ENCODE results near the gene SYNE2. TPM values are rescaled to one million over a fixed set of nuclear protein-coding genes. Genes with fewer than 3 reads are reported as not detected.

Gene SYNE2
- total and polyA plus RNA-seq, 4 donors = 12.0 to 79.9 (median 19.5) TPM

DNA sequence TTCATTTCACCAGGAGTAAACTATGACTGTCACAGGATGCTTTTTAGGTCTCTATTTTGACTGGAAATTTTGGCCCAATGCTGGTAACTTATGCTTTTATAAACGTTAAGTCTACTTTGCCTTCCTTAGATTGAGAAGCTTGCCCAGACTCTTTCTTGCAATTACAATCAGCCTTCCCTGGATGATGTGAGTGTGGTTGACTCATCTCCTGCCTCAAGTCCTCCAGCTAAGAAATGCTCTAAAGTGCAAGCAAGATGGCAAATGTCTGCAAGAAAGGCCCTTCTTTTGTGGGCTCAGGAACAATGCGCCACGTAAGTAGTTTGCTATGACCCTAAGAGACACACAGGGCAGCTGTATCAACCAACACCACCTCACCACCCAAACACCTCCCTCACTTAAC lies 96.9 kb downstream of the SYNE2 start (continued):
- TF ChIP-seq, protein P1, sequence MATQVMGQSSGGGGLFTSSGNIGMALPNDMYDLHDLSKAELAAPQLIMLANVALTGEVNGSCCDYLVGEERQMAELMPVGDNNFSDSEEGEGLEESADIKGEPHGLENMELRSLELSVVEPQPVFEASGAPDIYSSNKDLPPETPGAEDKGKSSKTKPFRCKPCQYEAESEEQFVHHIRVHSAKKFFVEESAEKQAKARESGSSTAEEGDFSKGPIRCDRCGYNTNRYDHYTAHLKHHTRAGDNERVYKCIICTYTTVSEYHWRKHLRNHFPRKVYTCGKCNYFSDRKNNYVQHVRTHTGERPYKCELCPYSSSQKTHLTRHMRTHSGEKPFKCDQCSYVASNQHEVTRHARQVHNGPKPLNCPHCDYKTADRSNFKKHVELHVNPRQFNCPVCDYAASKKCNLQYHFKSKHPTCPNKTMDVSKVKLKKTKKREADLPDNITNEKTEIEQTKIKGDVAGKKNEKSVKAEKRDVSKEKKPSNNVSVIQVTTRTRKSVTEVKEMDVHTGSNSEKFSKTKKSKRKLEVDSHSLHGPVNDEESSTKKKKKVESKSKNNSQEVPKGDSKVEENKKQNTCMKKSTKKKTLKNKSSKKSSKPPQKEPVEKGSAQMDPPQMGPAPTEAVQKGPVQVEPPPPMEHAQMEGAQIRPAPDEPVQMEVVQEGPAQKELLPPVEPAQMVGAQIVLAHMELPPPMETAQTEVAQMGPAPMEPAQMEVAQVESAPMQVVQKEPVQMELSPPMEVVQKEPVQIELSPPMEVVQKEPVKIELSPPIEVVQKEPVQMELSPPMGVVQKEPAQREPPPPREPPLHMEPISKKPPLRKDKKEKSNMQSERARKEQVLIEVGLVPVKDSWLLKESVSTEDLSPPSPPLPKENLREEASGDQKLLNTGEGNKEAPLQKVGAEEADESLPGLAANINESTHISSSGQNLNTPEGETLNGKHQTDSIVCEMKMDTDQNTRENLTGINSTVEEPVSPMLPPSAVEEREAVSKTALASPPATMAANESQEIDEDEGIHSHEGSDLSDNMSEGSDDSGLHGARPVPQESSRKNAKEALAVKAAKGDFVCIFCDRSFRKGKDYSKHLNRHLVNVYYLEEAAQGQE (IDR thresholded peaks at IDR 0.05) = no peak
- TF ChIP-seq TAF1 (conservative IDR thresholded peaks at IDR 0.05) = no peak
- TF ChIP-seq, protein P2, sequence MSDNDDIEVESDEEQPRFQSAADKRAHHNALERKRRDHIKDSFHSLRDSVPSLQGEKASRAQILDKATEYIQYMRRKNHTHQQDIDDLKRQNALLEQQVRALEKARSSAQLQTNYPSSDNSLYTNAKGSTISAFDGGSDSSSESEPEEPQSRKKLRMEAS (IDR thresholded peaks at IDR 0.05) = no peak

DNA sequence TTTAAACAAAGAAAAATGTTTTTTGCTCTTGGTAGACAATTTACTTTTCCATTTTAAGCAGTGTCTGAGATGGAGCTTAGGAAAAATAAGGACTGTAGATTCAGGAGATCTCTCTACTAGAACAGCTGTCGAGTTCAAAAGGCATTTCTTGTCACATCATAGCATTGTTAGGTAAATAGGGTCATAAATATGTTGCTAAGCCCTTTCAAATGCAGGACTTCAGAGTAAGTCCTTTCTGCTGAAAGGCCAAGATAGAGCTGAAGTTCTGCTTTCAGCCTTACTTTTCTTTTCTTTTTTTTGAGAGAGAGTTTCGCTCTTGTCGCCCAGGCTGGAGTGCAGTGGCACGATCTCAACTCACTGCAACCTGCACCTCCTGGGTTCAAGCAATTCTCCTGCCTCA lies 98.2 kb downstream of the SYNE2 start:
- DNase-seq (ENCODE audit: low spot score) = no peak
- 92% methylated on average over 4 of the region's 4 CpGs for WGBS
- Histone ChIP-seq H3K9ac (ENCODE audit: low read depth in 1 of 2, low read length in 2 of 2) (no peak overlapping the region), H3K27ac (ENCODE audit: low read depth in 1 of 2, low read length in 2 of 2) (no peak overlapping the region), H3K36me3 (ENCODE audit: control insufficient read depth in 4 of 4, insufficient read depth in 3 of 4, low read depth in 1 of 4, low read length in 3 of 4) (peaks cover 0 to 12% (median 3%) of the 10 kb centered on the region in 4 donors), H3K4me1 (ENCODE audit: control insufficient read depth in 4 of 4, insufficient read depth in 4 of 4, low read length in 3 of 4) (no peaks in the 10 kb centered on the region), H3K4me3 (ENCODE audit: low read depth in 1 of 3, low read length in 3 of 3) (no peak overlapping the region), H3K9me3 (ENCODE audit: control insufficient read depth in 4 of 4, low read length in 3 of 4) (no peaks in the 10 kb centered on the region), H3K27me3 (ENCODE audit: control insufficient read depth in 4 of 4, insufficient read depth in 4 of 4, low read length in 3 of 4) (no peaks in the 10 kb centered on the region)
- TF ChIP-seq, protein P3, sequence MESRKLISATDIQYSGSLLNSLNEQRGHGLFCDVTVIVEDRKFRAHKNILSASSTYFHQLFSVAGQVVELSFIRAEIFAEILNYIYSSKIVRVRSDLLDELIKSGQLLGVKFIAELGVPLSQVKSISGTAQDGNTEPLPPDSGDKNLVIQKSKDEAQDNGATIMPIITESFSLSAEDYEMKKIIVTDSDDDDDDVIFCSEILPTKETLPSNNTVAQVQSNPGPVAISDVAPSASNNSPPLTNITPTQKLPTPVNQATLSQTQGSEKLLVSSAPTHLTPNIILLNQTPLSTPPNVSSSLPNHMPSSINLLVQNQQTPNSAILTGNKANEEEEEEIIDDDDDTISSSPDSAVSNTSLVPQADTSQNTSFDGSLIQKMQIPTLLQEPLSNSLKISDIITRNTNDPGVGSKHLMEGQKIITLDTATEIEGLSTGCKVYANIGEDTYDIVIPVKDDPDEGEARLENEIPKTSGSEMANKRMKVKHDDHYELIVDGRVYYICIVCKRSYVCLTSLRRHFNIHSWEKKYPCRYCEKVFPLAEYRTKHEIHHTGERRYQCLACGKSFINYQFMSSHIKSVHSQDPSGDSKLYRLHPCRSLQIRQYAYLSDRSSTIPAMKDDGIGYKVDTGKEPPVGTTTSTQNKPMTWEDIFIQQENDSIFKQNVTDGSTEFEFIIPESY (IDR thresholded peaks at IDR 0.05) = no peak
- TF ChIP-seq EGR1 (IDR thresholded peaks at IDR 0.05; ENCODE audit: low read depth in 2 of 2) = no peak
- TF ChIP-seq FOXA1 (IDR thresholded peaks at IDR 0.05) = no peak
- TF ChIP-seq SP1 (IDR thresholded peaks at IDR 0.05) = no peak
- no peak for TF ChIP-seq HNF4G (IDR thresholded peaks at IDR 0.05)
- TF ChIP-seq, protein P4, sequence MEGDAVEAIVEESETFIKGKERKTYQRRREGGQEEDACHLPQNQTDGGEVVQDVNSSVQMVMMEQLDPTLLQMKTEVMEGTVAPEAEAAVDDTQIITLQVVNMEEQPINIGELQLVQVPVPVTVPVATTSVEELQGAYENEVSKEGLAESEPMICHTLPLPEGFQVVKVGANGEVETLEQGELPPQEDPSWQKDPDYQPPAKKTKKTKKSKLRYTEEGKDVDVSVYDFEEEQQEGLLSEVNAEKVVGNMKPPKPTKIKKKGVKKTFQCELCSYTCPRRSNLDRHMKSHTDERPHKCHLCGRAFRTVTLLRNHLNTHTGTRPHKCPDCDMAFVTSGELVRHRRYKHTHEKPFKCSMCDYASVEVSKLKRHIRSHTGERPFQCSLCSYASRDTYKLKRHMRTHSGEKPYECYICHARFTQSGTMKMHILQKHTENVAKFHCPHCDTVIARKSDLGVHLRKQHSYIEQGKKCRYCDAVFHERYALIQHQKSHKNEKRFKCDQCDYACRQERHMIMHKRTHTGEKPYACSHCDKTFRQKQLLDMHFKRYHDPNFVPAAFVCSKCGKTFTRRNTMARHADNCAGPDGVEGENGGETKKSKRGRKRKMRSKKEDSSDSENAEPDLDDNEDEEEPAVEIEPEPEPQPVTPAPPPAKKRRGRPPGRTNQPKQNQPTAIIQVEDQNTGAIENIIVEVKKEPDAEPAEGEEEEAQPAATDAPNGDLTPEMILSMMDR (IDR thresholded peaks at IDR 0.05; ENCODE audit: low read depth, low read length, missing input control) = no peak
- no peak for TF ChIP-seq RAD21 (IDR thresholded peaks at IDR 0.05)
- TF ChIP-seq JUND (IDR thresholded peaks at IDR 0.05) = no peak
- no peak for TF ChIP-seq NR2F2 (IDR thresholded peaks at IDR 0.05)
- no peak for TF ChIP-seq HNF4A (conservative IDR thresholded peaks at IDR 0.05)
- TF ChIP-seq, protein P1 (IDR thresholded peaks at IDR 0.05) = no peak
- no peak for TF ChIP-seq YY1 (IDR thresholded peaks at IDR 0.05)
- TF ChIP-seq FOXA2 (IDR thresholded peaks at IDR 0.05) = no peak
- TF ChIP-seq GABPA (IDR thresholded peaks at IDR 0.05 in 1 of 2, conservative IDR thresholded peaks at IDR 0.05 in 1 of 2) = no peak
- no peak for TF ChIP-seq TAF1 (conservative IDR thresholded peaks at IDR 0.05)
- TF ChIP-seq, protein P5, sequence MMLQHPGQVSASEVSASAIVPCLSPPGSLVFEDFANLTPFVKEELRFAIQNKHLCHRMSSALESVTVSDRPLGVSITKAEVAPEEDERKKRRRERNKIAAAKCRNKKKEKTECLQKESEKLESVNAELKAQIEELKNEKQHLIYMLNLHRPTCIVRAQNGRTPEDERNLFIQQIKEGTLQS (IDR thresholded peaks at IDR 0.05) = no peak
- TF ChIP-seq RXRA (IDR thresholded peaks at IDR 0.05) = no peak

All from liver (tissue), 9 donors.